Transverse colon (tissue), 4 donors: ENCODE data around the gene DOCK1.

Experiments
- CTCF ChIP-seq, 5 experiments: fragments of 200-600 bp in 3 of 5; fragments of 450-650 bp in 2 of 5; sonication (generic) in 3 of 5; IDR thresholded peaks; 1 replicate in 2 of 5; 2 replicates in 3 of 5; pipeline ENCODE4 v1.5.1; 2016 to 2017; ENCODE audit warnings: antibody characterized with exemption in 5 of 5, inconsistent platforms in 3 of 5, mild to moderate bottlenecking in 2 of 5, moderate library complexity in 1 of 5
- EP300 ChIP-seq: sonication (generic); formaldehyde crosslinking; IDR thresholded peaks from one replicate; pipeline ENCODE4 v1.6.1; 2017; ENCODE audit warnings: antibody characterized with exemption, low read depth
- POLR2AphosphoS5 ChIP-seq, 3 donors: sonication (generic); formaldehyde crosslinking; IDR thresholded peaks; one replicate each; pipeline ENCODE4 v1.6.1; 2016; ENCODE audit warnings: antibody characterized with exemption in 3 of 3

GRCh38 chr10:127151981-127152699, 246.9 kb downstream of the DOCK1 start:
- TF ChIP-seq CTCF (IDR thresholded peaks at IDR 0.05) (no peak), POLR2AphosphoS5 (IDR thresholded peaks at IDR 0.05) (no peak), EP300 (no peak)
